WTC11 (cell line): Measurements from ENCODE around the gene MGAT5B. TPM values are rescaled to one million over a fixed set of nuclear protein-coding genes. Genes with fewer than 3 reads are reported as not detected.

Experiments
- ATAC-seq: fragments of 200-7000 bp; cut with Tn5 transposase; 2 replicates; pipeline ENCODE4 v1.10.0; 2021; ENCODE audit warnings: mild to moderate bottlenecking, moderate library complexity
- CTCF ChIA-PET: fragments of 300-600 bp; sonication (Branson Sonifier 250); formaldehyde crosslinking; loops from one replicate; lab custom pipeline; 2021; ENCODE audit warnings: antibody characterized with exemption; lab: Charles Lee
- POLR2A ChIA-PET: fragments of 350-600 bp; sonication (Branson Sonifier 250); formaldehyde crosslinking; loops from one replicate; lab custom pipeline; 2021; ENCODE audit warnings: antibody characterized with exemption; lab: Charles Lee
- DNase-seq: peaks from one replicate; pipeline ENCODE4 v3.0.0; 2021; ENCODE audit warnings: low spot score
- H3K27ac Mint-ChIP-seq: 2 replicates; pipeline ENCODE4 v1.8.0; 2021; ENCODE audit warnings: mixed read lengths
- H3K27me3 Mint-ChIP-seq: 2 replicates; pipeline ENCODE4 v1.8.0; 2021; ENCODE audit warnings: low read depth, mild to moderate bottlenecking, moderate library complexity, mixed read lengths
- H3K36me3 Mint-ChIP-seq: 2 replicates; pipeline ENCODE4 v1.8.0; 2021; ENCODE audit warnings: mixed read lengths
- H3K4me1 Mint-ChIP-seq: 2 replicates; pipeline ENCODE4 v1.8.0; 2022; ENCODE audit warnings: mixed read lengths
- H3K4me3 Mint-ChIP-seq: 2 replicates; pipeline ENCODE4 v1.8.0; 2021; ENCODE audit warnings: mild to moderate bottlenecking, moderate library complexity, mixed read lengths
- H3K9me3 Mint-ChIP-seq: 2 replicates; pipeline ENCODE4 v1.8.0; 2021; ENCODE audit warnings: mixed read lengths
- CREM ChIP-seq: sonication (generic); formaldehyde crosslinking; IDR thresholded peaks from 2 replicates; pipeline ENCODE4 v1.8.1; 2022; ENCODE audit warnings: mild to moderate bottlenecking, missing genetic modification reagents, moderate library complexity
- CTCF ChIP-seq: fragments of 200-600 bp; IDR thresholded peaks from 2 replicates; pipeline ENCODE4 v1.8.0; 2022; ENCODE audit warnings: antibody characterized with exemption
- GRHL2 ChIP-seq: fragments of 250-450 bp; sonication (Bioruptor Pico); IDR thresholded peaks from 2 replicates; pipeline ENCODE4 v1.8.0; 2022; ENCODE audit warnings: mild to moderate bottlenecking, moderate library complexity; ENCODE audit not compliant: insufficient replicate concordance, severe bottlenecking
- JUN ChIP-seq: sonication (generic); formaldehyde crosslinking; IDR thresholded peaks from 2 replicates; pipeline ENCODE4 v1.8.0; 2023; ENCODE audit warnings: mild to moderate bottlenecking, missing genetic modification reagents
- NR2C2 ChIP-seq: sonication (generic); formaldehyde crosslinking; IDR thresholded peaks from 2 replicates; pipeline ENCODE4 v1.8.0; 2022; ENCODE audit warnings: mild to moderate bottlenecking, missing genetic modification reagents
- OVOL2 ChIP-seq: fragments of 250-450 bp; sonication (Bioruptor Pico); IDR thresholded peaks from 2 replicates; pipeline ENCODE4 v1.9.0; 2021; ENCODE audit warnings: mild to moderate bottlenecking, borderline replicate concordance
- RELA ChIP-seq: sonication (generic); formaldehyde crosslinking; IDR thresholded peaks from 2 replicates; pipeline ENCODE4 v1.8.1; 2022; ENCODE audit warnings: missing genetic modification reagents, mild to moderate bottlenecking, borderline replicate concordance
- TEAD4 ChIP-seq: sonication (generic); formaldehyde crosslinking; IDR thresholded peaks from 2 replicates; pipeline ENCODE4 v1.8.0; 2022; ENCODE audit warnings: mild to moderate bottlenecking, missing genetic modification reagents
- USF1 ChIP-seq: sonication (generic); formaldehyde crosslinking; IDR thresholded peaks from 2 replicates; pipeline ENCODE4 v1.8.0; 2022; ENCODE audit warnings: mild to moderate bottlenecking, missing genetic modification reagents
- total RNA-seq: library from RNA; stranded (reverse); gene quantifications from 3 replicates; pipeline ENCODE4 v1.2.3, GENCODE V29; 2021
- TF ChIP-seq, protein P1 (sequence below): sonication (generic); formaldehyde crosslinking; IDR thresholded peaks from 2 replicates; pipeline ENCODE4 v1.8.0; 2022; ENCODE audit warnings: mild to moderate bottlenecking, missing genetic modification reagents
- TF ChIP-seq, protein P2 (sequence below): sonication (generic); formaldehyde crosslinking; IDR thresholded peaks from 2 replicates; pipeline ENCODE4 v1.8.0; 2022; ENCODE audit warnings: missing genetic modification reagents
- TF ChIP-seq, protein P3 (sequence below): fragments of 250-450 bp; sonication (Bioruptor Pico); IDR thresholded peaks from 2 replicates; pipeline ENCODE4 v1.9.0; 2021; ENCODE audit warnings: mild to moderate bottlenecking
- TF ChIP-seq, protein P4 (sequence below): sonication (generic); formaldehyde crosslinking; IDR thresholded peaks from 2 replicates; pipeline ENCODE4 v1.8.1; 2022; ENCODE audit warnings: low read depth, mild to moderate bottlenecking, moderate library complexity, missing genetic modification reagents, borderline replicate concordance

The MGAT5B gene
- total RNA-seq, 1 experiment from 2014 or later, result 11.6 TPM

DNA sequence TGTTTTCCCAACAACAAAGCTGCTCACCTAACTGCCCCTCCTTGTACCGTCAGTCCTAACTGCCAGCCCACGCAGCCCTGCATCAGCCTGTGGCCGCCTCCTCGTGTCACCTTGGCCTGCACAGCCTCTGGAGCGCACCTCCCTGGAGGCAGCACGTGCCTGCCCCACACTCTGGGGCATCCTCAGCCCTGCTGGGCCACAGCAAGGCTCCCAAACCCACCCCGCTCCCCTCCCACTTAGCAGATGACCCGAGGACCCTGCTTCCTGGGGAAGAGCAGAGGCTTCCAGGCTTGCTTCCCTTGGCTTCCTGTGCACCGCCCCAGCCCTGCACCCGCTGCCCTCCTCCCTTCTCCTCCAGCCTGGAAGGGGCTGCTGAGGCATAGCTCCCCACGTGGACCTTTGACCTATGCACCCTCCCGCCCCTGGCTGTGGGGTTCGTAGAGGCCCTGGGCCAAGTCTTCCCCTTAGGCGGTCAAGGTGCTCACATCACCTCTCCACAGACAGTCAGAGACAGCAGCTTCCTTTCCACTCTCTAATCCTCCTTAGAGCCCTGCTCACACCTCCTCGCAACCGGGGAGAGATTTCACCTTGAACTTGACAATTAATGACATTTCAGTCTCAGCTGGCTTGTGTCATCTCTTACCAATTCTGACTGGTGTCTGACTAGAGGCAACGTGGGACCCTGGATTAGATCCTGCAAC, 115.0 kb downstream of the MGAT5B start:
- DNase-seq (no peak), ATAC-seq (peak; percentile 49)
- Mint-ChIP-seq H3K27ac (no peak overlapping the region), H3K27me3 (peaks cover 17% of the 10 kb centered on the region), H3K36me3 (peaks cover 6% of the 10 kb centered on the region), H3K4me3 (no peak overlapping the region), H3K9me3 (peaks cover 12% of the 10 kb centered on the region), H3K4me1 (peaks cover 21% of the 10 kb centered on the region)
- ChIA-PET CTCF (interaction anchor here (1.0 kb wide), 1 partner anchor 73 kb away, joined by 3 read pairs; no protein-coding TSS in a partner anchor), POLR2A (no interaction called here)
- TF ChIP-seq, protein P1, sequence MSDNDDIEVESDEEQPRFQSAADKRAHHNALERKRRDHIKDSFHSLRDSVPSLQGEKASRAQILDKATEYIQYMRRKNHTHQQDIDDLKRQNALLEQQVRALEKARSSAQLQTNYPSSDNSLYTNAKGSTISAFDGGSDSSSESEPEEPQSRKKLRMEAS (CRISPR knock-in tag), result 0 out of 2 replicates have a peak, but pooled peaks have one; percentile 34
- TF ChIP-seq, protein P2, sequence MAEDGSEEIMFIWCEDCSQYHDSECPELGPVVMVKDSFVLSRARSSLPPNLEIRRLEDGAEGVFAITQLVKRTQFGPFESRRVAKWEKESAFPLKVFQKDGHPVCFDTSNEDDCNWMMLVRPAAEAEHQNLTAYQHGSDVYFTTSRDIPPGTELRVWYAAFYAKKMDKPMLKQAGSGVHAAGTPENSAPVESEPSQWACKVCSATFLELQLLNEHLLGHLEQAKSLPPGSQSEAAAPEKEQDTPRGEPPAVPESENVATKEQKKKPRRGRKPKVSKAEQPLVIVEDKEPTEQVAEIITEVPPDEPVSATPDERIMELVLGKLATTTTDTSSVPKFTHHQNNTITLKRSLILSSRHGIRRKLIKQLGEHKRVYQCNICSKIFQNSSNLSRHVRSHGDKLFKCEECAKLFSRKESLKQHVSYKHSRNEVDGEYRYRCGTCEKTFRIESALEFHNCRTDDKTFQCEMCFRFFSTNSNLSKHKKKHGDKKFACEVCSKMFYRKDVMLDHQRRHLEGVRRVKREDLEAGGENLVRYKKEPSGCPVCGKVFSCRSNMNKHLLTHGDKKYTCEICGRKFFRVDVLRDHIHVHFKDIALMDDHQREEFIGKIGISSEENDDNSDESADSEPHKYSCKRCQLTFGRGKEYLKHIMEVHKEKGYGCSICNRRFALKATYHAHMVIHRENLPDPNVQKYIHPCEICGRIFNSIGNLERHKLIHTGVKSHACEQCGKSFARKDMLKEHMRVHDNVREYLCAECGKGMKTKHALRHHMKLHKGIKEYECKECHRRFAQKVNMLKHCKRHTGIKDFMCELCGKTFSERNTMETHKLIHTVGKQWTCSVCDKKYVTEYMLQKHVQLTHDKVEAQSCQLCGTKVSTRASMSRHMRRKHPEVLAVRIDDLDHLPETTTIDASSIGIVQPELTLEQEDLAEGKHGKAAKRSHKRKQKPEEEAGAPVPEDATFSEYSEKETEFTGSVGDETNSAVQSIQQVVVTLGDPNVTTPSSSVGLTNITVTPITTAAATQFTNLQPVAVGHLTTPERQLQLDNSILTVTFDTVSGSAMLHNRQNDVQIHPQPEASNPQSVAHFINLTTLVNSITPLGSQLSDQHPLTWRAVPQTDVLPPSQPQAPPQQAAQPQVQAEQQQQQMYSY (CRISPR knock-in tag), result no peak
- TF ChIP-seq JUN (CRISPR knock-in tag), result no peak
- TF ChIP-seq NR2C2 (CRISPR knock-in tag), result no peak
- no peak for TF ChIP-seq GRHL2 (CRISPR knock-in tag)
- TF ChIP-seq, protein P3, sequence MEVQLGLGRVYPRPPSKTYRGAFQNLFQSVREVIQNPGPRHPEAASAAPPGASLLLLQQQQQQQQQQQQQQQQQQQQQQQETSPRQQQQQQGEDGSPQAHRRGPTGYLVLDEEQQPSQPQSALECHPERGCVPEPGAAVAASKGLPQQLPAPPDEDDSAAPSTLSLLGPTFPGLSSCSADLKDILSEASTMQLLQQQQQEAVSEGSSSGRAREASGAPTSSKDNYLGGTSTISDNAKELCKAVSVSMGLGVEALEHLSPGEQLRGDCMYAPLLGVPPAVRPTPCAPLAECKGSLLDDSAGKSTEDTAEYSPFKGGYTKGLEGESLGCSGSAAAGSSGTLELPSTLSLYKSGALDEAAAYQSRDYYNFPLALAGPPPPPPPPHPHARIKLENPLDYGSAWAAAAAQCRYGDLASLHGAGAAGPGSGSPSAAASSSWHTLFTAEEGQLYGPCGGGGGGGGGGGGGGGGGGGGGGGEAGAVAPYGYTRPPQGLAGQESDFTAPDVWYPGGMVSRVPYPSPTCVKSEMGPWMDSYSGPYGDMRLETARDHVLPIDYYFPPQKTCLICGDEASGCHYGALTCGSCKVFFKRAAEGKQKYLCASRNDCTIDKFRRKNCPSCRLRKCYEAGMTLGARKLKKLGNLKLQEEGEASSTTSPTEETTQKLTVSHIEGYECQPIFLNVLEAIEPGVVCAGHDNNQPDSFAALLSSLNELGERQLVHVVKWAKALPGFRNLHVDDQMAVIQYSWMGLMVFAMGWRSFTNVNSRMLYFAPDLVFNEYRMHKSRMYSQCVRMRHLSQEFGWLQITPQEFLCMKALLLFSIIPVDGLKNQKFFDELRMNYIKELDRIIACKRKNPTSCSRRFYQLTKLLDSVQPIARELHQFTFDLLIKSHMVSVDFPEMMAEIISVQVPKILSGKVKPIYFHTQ, result no peak

DNA sequence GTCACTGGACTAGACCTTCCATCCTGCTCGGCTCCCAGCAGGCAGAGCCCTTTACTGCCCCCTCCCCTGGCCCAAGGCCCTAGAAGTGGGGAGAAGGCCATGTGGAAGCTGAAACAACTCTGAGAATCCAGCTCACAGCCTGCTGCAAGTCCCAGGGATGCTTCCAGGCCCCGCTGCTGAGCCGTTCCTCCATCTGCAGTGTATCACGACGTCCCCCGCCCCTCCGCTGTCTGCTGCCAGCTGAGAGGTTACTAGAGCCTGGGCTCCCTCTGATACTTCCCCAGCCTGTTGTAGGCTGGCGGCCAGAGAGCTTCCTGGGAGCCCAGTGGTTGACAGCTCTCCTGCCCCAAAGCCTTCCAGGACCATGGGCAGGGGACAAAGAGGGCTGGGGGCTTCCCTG, 118.2 kb downstream of the MGAT5B start:
- H3K4me3 Mint-ChIP-seq, result no peak overlapping the region
- ATAC-seq, result no peak
- TF ChIP-seq, protein P4, sequence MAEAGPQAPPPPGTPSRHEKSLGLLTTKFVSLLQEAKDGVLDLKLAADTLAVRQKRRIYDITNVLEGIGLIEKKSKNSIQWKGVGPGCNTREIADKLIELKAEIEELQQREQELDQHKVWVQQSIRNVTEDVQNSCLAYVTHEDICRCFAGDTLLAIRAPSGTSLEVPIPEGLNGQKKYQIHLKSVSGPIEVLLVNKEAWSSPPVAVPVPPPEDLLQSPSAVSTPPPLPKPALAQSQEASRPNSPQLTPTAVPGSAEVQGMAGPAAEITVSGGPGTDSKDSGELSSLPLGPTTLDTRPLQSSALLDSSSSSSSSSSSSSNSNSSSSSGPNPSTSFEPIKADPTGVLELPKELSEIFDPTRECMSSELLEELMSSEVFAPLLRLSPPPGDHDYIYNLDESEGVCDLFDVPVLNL (CRISPR knock-in tag), result no peak
- TF ChIP-seq CREM (no peak), USF1 (CRISPR knock-in tag) (no peak), OVOL2 (CRISPR knock-in tag) (no peak), CTCF (no peak), TEAD4 (no peak), RELA (CRISPR knock-in tag) (no peak)
- H3K36me3 Mint-ChIP-seq, result no peaks in the 10 kb centered on the region
- H3K9me3 Mint-ChIP-seq, result no peaks in the 10 kb centered on the region
- ChIA-PET CTCF (interaction anchor here (0.8 to 1.6 kb wide), 2 partner anchors 17 to 70 kb away, joined by 3 to 6 read pairs; no protein-coding TSS in a partner anchor), POLR2A (no interaction called here)
- H3K4me1 Mint-ChIP-seq, result peaks cover 27% of the 10 kb centered on the region
- DNase-seq, result no peak
- H3K27ac Mint-ChIP-seq, result no peak overlapping the region
- no peaks in the 10 kb centered on the region for H3K27me3 Mint-ChIP-seq
